Right lobe of liver (tissue), 4 donors: ENCODE measurements around the gene NFATC3.

Experiments used
- CTCF ChIP-seq, 4 donors: fragments of 200-600 bp in 3 of 4; fragments of 450-650 bp in 1 of 4; IDR thresholded peaks; one replicate each; pipeline versions ENCODE4 v1.5.1 to v1.8.0; 2016 to 2022; ENCODE audit warnings: antibody characterized with exemption in 4 of 4, mild to moderate bottlenecking in 2 of 4
- POLR2A ChIP-seq: fragments of 450-650 bp; IDR thresholded peaks from one replicate; pipeline ENCODE4 v1.6.1; 2017; ENCODE audit warnings: antibody characterized with exemption, mild to moderate bottlenecking
- donor health status: DM: no; HTN: no; CAD: no.
- donor health status: DM: no; HTN: no; CAD: no.
- donor health status: DM: no; HTN: yes; CAD: no.

GRCh38 chr16:68097895-68098294 lies 12.7 kb downstream of the NFATC3 start:
- no peak for TF ChIP-seq POLR2A
- TF ChIP-seq CTCF (IDR thresholded peaks at IDR 0.05): no peak
